HCT116 (cell line): ENCODE measurements around the gene TTC16. TPM values are rescaled to one million over a fixed set of nuclear protein-coding genes. Genes with fewer than 3 reads are reported as not detected.

Experiments used
- ATAC-seq: fragments of 200-7000 bp; cut with Tn5 transposase; 2 replicates; pipeline ENCODE4 v1.9.1; 2020; ENCODE audit warnings: mild to moderate bottlenecking, moderate library complexity
- BruUV-seq: library from RNA; stranded (reverse); fragments of 400-500 nt; replicated peaks from 2 replicates; lab custom pipeline; 2021; lab: Mats Ljungman, UMichigan
- CTCF ChIA-PET: fragments of 300-600 bp; sonication (Branson Sonifier 250); formaldehyde crosslinking; loops from one replicate; lab custom pipeline; 2021; ENCODE audit warnings: antibody characterized with exemption; lab: Charles Lee
- POLR2A ChIA-PET: fragments of 300-600, 350-600 bp; sonication (Branson Sonifier 250); formaldehyde crosslinking; loops from one replicate; lab custom pipeline; 2021; ENCODE audit warnings: antibody characterized with exemption; lab: Charles Lee
- RAD21 ChIA-PET, 2 experiments: fragments of 300-600 bp; sonication (Branson Sonifier 250); formaldehyde crosslinking; loops; one replicate each; lab custom pipeline; 2023; ENCODE audit warnings: low total read pairs in 2 of 2; ENCODE audit not compliant: uncharacterized antibody in 2 of 2, unreplicated experiment in 2 of 2, low non-redundant PET in 1 of 2; lab: Charles Lee
- DNase-seq: peaks from one replicate; pipeline ENCODE4 v3.0.0-alpha.2; 2010; ENCODE audit warnings: low read depth, low spot score
- H2AFZ ChIP-seq: fragments of 200-600 bp; shearing (Covaris generic), sonication (generic); 2 replicates; pipeline ENCODE4 v1.6.1; 2017; ENCODE audit warnings: low read depth, mixed run types, mixed read lengths, antibody characterized with exemption, low read length; ENCODE audit not compliant: poor library complexity, severe bottlenecking
- H3K27ac ChIP-seq: 2 replicates; pipeline ENCODE4 v1.5.1; 2012; ENCODE audit warnings: low read depth, low read length
- H3K27me3 ChIP-seq: fragments of 200-600 bp; sonication (generic); 2 replicates; pipeline ENCODE4 v1.6.1; 2016; ENCODE audit warnings: mixed run types, low read length, mixed read lengths; ENCODE audit not compliant: insufficient read depth
- H3K36me3 ChIP-seq, 2 experiments: fragments of 200-500 bp in 1 of 2; fragments of 200-600 bp in 1 of 2; sonication (Bioruptor generic) in 1 of 2; sonication (generic) in 1 of 2; 2 replicates each; pipeline versions ENCODE4 v1.5.1 to v1.6.1; 2014 to 2016; ENCODE audit warnings: low read length in 2 of 2, inconsistent platforms in 1 of 2, mixed read lengths in 1 of 2, mixed run types in 1 of 2; ENCODE audit not compliant: insufficient read depth in 2 of 2, control insufficient read depth in 1 of 2
- H3K4me1 ChIP-seq, 2 experiments: fragments of 200-600 bp in 1 of 2; sonication (generic) in 1 of 2; 2 replicates each; pipeline versions ENCODE4 v1.5.1 to v1.6.1; 2012 to 2017; ENCODE audit warnings: low read length in 2 of 2, inconsistent platforms in 1 of 2, mild to moderate bottlenecking in 1 of 2, mixed read lengths in 1 of 2, mixed run types in 1 of 2, moderate library complexity in 1 of 2; ENCODE audit not compliant: insufficient read depth in 2 of 2, control insufficient read depth in 1 of 2
- H3K4me2 ChIP-seq: fragments of 200-600 bp; sonication (generic); 2 replicates; pipeline ENCODE4 v1.6.1; 2017; ENCODE audit warnings: mixed run types, low read length, mixed read lengths
- H3K4me3 ChIP-seq, 2 experiments: fragments of 200-600 bp in 1 of 2; sonication (generic) in 1 of 2; replicated peaks in 1 of 2; 2 replicates each; pipeline ENCODE4 v1.5.1; 2011 to 2016; ENCODE audit warnings: low read length in 2 of 2, control low read depth in 1 of 2, low read depth in 1 of 2, mild to moderate bottlenecking in 1 of 2, mixed read lengths in 1 of 2, mixed run types in 1 of 2
- H3K79me2 ChIP-seq: fragments of 200-600 bp; sonication (generic); 2 replicates; pipeline ENCODE4 v1.6.1; 2017; ENCODE audit warnings: mild to moderate bottlenecking, mixed run types, low read length, moderate library complexity, mixed read lengths; ENCODE audit not compliant: insufficient read depth
- H3K9ac ChIP-seq: fragments of 200-600 bp; sonication (generic); 2 replicates; pipeline ENCODE4 v1.6.1; 2016; ENCODE audit warnings: low read length, mixed read lengths
- H3K9me2 ChIP-seq: fragments of 200-600 bp; sonication (generic), shearing (Covaris generic); 2 replicates; pipeline ENCODE4 v1.6.1; 2017; ENCODE audit warnings: mixed run types, mild to moderate bottlenecking, moderate library complexity; ENCODE audit not compliant: insufficient read depth
- H3K9me3 ChIP-seq, 2 experiments: fragments of 200-500 bp in 1 of 2; fragments of 200-600 bp in 1 of 2; sonication (Bioruptor generic) in 1 of 2; sonication (generic) in 1 of 2; 2 replicates each; pipeline ENCODE4 v1.6.1; 2014 to 2017; ENCODE audit warnings: low read length in 2 of 2, mixed read lengths in 2 of 2, inconsistent platforms in 1 of 2, low read depth in 1 of 2, mild to moderate bottlenecking in 1 of 2, mixed run types in 1 of 2, moderate library complexity in 1 of 2; ENCODE audit not compliant: control insufficient read depth in 1 of 2, insufficient read depth in 1 of 2
- H4K20me1 ChIP-seq: fragments of 200-600 bp; sonication (generic), shearing (Covaris generic); 2 replicates; pipeline ENCODE4 v1.6.1; 2017; ENCODE audit warnings: mixed run types, mild to moderate bottlenecking, moderate library complexity; ENCODE audit not compliant: insufficient read depth
- CBX3 ChIP-seq: IDR thresholded peaks from 2 replicates; pipeline ENCODE4 v1.6.1; 2012; ENCODE audit warnings: low read depth
- CEBPB ChIP-seq: IDR thresholded peaks from 2 replicates; pipeline ENCODE4 v1.6.1; 2012; ENCODE audit warnings: low read depth
- EGR1 ChIP-seq: IDR thresholded peaks from 2 replicates; pipeline ENCODE4 v1.6.1; 2012; ENCODE audit warnings: low read depth
- EZH2 ChIP-seq: fragments of 200-600 bp; sonication (generic); IDR thresholded peaks from 2 replicates; pipeline ENCODE4 v1.6.1; 2017; ENCODE audit warnings: antibody characterized with exemption, mixed run types
- EZH2phosphoT487 ChIP-seq: fragments of 200-600 bp; IDR thresholded peaks from 2 replicates; pipeline ENCODE4 v1.6.1; 2018; ENCODE audit warnings: antibody characterized with exemption, borderline replicate concordance
- FOSL1 ChIP-seq: IDR thresholded peaks from 2 replicates; pipeline ENCODE4 v1.6.1; 2012; ENCODE audit warnings: low read depth
- POLR2A ChIP-seq: IDR thresholded peaks from 2 replicates; pipeline ENCODE4 v1.7.0; 2011; ENCODE audit warnings: borderline replicate concordance; ENCODE audit not compliant: insufficient read depth, insufficient read length; ENCODE audit errors: extremely low read depth
- POLR2AphosphoS5 ChIP-seq: IDR thresholded peaks from 2 replicates; pipeline ENCODE4 v1.6.1; 2011; ENCODE audit warnings: mild to moderate bottlenecking, low read depth, low read length, moderate library complexity
- SIN3A ChIP-seq: IDR thresholded peaks from 2 replicates; pipeline ENCODE4 v1.6.1; 2012; ENCODE audit warnings: low read depth
- TCF7L2 ChIP-seq: IDR thresholded peaks from 2 replicates; pipeline ENCODE4 v1.7.0; 2011; ENCODE audit warnings: borderline replicate concordance, inconsistent platforms; ENCODE audit not compliant: insufficient read depth, insufficient read length; ENCODE audit errors: extremely low read depth
- YY1 ChIP-seq: IDR thresholded peaks from 2 replicates; pipeline ENCODE4 v1.6.1; 2011; ENCODE audit warnings: low read length, low read depth, moderate library complexity, mild to moderate bottlenecking; ENCODE audit not compliant: insufficient replicate concordance; ENCODE audit errors: extremely low read depth
- intact Hi-C: fragments of 100-400 bp; cut with micrococcal nuclease; formaldehyde crosslinking; loops from 2 replicates; pipeline ENCODE4 v1.10.0; 2022
- total RNA-seq: library from RNA; stranded (reverse); gene quantifications from one replicate; pipeline ENCODE4 v1.2.1, GENCODE V29; 2021; ENCODE audit not compliant: unreplicated experiment
- TF ChIP-seq, protein P1 (sequence below): IDR thresholded peaks from 2 replicates; pipeline ENCODE4 v1.6.1; 2012
- TF ChIP-seq, protein P2 (sequence below): IDR thresholded peaks from 2 replicates; pipeline ENCODE4 v1.6.1; 2011; ENCODE audit warnings: mild to moderate bottlenecking, low read length, moderate library complexity; ENCODE audit not compliant: insufficient replicate concordance; ENCODE audit errors: extremely low read depth
- TF ChIP-seq, protein P3 (sequence below): IDR thresholded peaks from 2 replicates; pipeline ENCODE4 v1.6.1; 2012
- TF ChIP-seq, protein P4 (sequence below), 3 experiments: fragments of 200-600 bp in 1 of 3; sonication (generic) in 1 of 3; IDR thresholded peaks in 2 of 3; conservative IDR thresholded peaks in 1 of 3; 2 replicates each; pipeline ENCODE4 v1.5.1; 2012 to 2017; ENCODE audit warnings: low read depth in 2 of 3, low read length in 2 of 3, antibody characterized with exemption in 1 of 3, borderline replicate concordance in 1 of 3, control low read depth in 1 of 3, mild to moderate bottlenecking in 1 of 3, mixed read lengths in 1 of 3, mixed run types in 1 of 3, moderate library complexity in 1 of 3; ENCODE audit not compliant: insufficient read depth in 1 of 3
- TF ChIP-seq, protein P5 (sequence below): IDR thresholded peaks from 2 replicates; pipeline ENCODE4 v1.6.1; 2012; ENCODE audit warnings: low read depth

TTC16 gene
- total RNA-seq, 1 experiment from 2014 or later: not detected

DNA sequence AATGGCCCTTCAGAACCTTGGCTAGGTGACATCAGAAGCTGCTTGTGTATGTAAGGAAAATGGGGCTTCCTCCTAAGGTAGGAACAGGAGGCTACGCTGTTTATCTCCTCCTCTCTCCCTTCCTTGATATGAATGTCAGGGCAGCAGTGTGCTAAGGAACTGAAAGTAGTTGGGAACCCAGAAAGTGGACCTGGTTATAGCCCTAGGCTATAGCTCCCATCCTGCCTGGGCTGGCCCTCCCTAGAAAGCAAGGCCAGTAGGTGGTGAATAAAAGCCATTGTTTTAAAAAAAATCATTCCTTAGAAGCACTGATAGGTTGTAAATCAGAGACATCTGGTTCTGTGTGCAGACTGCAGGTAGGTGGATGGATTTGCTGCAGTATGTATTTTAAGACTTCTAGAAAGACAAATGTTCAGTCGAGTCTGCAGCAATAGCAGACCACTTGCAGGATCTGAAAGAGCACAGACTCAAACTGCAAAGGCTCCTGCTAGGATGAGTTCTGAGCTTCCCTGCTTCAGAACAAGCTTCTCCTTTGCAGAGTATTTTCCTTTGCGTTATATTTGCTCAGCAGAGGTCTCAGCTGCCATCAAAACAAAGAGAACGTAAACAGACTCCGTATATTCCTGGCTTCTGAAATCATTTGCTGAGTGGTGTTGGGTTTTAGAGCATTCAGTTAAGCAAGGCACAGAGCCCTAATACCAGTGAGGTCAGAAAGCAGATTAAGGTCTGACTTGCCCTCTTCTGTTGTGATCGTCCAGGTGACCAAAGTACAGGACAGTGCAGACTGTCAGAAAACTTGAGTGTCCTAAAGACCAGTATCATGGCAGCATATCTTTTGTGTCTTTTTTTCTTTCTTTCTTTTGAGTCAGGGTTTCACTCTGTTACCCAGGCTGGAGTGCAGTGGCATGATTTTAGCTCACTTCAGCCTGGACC lies 29.2 kb upstream of the TTC16 start:
- no TSS peak for BruUV-seq
- no peaks in the 10 kb centered on the region for H3K79me2 ChIP-seq
- H3K9ac ChIP-seq: no peak overlapping the region
- no peak for DNase-seq
- H3K4me2 ChIP-seq: no peak overlapping the region
- ChIA-PET RAD21 (no interaction called here), CTCF (no interaction called here), POLR2A (no interaction called here)
- no peaks in the 10 kb centered on the region for H3K9me3 ChIP-seq
- ATAC-seq: no peak
- H4K20me1 ChIP-seq: no peaks in the 10 kb centered on the region
- H2AFZ ChIP-seq: no peak overlapping the region
- H3K27me3 ChIP-seq: no peaks in the 10 kb centered on the region
- intact Hi-C loops: no loop called here
- H3K9me2 ChIP-seq: no peaks in the 10 kb centered on the region
- TF ChIP-seq EGR1 (no peak), SIN3A (no peak), EZH2phosphoT487 (no peak), POLR2A (no peak), YY1 (no peak), POLR2AphosphoS5 (no peak), FOSL1 (no peak), CEBPB (no peak), EZH2 (no peak), TCF7L2 (no peak), CBX3 (no peak)
- TF ChIP-seq, protein P1, sequence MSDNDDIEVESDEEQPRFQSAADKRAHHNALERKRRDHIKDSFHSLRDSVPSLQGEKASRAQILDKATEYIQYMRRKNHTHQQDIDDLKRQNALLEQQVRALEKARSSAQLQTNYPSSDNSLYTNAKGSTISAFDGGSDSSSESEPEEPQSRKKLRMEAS: no peak
- TF ChIP-seq, protein P2, sequence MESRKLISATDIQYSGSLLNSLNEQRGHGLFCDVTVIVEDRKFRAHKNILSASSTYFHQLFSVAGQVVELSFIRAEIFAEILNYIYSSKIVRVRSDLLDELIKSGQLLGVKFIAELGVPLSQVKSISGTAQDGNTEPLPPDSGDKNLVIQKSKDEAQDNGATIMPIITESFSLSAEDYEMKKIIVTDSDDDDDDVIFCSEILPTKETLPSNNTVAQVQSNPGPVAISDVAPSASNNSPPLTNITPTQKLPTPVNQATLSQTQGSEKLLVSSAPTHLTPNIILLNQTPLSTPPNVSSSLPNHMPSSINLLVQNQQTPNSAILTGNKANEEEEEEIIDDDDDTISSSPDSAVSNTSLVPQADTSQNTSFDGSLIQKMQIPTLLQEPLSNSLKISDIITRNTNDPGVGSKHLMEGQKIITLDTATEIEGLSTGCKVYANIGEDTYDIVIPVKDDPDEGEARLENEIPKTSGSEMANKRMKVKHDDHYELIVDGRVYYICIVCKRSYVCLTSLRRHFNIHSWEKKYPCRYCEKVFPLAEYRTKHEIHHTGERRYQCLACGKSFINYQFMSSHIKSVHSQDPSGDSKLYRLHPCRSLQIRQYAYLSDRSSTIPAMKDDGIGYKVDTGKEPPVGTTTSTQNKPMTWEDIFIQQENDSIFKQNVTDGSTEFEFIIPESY: no peak
- TF ChIP-seq, protein P3, sequence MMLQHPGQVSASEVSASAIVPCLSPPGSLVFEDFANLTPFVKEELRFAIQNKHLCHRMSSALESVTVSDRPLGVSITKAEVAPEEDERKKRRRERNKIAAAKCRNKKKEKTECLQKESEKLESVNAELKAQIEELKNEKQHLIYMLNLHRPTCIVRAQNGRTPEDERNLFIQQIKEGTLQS: no peak
- TF ChIP-seq, protein P4, sequence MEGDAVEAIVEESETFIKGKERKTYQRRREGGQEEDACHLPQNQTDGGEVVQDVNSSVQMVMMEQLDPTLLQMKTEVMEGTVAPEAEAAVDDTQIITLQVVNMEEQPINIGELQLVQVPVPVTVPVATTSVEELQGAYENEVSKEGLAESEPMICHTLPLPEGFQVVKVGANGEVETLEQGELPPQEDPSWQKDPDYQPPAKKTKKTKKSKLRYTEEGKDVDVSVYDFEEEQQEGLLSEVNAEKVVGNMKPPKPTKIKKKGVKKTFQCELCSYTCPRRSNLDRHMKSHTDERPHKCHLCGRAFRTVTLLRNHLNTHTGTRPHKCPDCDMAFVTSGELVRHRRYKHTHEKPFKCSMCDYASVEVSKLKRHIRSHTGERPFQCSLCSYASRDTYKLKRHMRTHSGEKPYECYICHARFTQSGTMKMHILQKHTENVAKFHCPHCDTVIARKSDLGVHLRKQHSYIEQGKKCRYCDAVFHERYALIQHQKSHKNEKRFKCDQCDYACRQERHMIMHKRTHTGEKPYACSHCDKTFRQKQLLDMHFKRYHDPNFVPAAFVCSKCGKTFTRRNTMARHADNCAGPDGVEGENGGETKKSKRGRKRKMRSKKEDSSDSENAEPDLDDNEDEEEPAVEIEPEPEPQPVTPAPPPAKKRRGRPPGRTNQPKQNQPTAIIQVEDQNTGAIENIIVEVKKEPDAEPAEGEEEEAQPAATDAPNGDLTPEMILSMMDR (IDR thresholded peaks at IDR 0.05 in 2 of 3, conservative IDR thresholded peaks at IDR 0.05 in 1 of 3; ENCODE audit: borderline replicate concordance in 1 of 3, insufficient read depth in 1 of 3, low read depth in 2 of 3, low read length in 2 of 3): no peak
- TF ChIP-seq, protein P5, sequence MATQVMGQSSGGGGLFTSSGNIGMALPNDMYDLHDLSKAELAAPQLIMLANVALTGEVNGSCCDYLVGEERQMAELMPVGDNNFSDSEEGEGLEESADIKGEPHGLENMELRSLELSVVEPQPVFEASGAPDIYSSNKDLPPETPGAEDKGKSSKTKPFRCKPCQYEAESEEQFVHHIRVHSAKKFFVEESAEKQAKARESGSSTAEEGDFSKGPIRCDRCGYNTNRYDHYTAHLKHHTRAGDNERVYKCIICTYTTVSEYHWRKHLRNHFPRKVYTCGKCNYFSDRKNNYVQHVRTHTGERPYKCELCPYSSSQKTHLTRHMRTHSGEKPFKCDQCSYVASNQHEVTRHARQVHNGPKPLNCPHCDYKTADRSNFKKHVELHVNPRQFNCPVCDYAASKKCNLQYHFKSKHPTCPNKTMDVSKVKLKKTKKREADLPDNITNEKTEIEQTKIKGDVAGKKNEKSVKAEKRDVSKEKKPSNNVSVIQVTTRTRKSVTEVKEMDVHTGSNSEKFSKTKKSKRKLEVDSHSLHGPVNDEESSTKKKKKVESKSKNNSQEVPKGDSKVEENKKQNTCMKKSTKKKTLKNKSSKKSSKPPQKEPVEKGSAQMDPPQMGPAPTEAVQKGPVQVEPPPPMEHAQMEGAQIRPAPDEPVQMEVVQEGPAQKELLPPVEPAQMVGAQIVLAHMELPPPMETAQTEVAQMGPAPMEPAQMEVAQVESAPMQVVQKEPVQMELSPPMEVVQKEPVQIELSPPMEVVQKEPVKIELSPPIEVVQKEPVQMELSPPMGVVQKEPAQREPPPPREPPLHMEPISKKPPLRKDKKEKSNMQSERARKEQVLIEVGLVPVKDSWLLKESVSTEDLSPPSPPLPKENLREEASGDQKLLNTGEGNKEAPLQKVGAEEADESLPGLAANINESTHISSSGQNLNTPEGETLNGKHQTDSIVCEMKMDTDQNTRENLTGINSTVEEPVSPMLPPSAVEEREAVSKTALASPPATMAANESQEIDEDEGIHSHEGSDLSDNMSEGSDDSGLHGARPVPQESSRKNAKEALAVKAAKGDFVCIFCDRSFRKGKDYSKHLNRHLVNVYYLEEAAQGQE: no peak
- peaks cover 0 to 9% of the 10 kb centered on the region in 2 experiments; a peak in 1 of 4 replicates for H3K4me1 ChIP-seq
- H3K36me3 ChIP-seq: peaks cover 0 to 6% of the 10 kb centered on the region in 2 experiments; a peak in 1 of 4 replicates
- H3K27ac ChIP-seq: no peak overlapping the region
- H3K4me3 ChIP-seq: no peak overlapping the region
